ENCODE results near the gene KRCC1.
"Not testable (repeated sequence)": the region's sequence is repeated elsewhere in the genome, so short reads cannot be mapped to it uniquely, and the experiment has no call there.

The KRCC1 gene

DNA sequence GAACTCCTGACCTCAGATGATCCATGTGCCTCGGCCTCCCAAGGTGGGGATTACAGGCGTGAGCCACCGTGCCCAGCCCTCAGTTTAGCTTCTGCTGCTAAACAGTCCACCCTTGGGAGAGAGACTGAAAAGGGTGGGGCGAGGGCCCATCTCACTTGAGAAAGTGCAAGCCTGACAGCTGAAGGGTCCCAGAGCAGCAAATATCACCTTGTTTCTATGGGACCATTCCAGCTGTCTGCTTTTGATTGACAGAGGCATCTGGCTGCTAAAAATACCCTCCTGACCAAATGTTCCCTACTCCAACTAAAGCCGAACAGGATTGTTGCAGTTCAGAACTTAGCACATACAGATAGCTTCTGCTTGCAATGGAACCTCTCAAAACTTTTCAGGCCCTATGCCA, 11.6 kb upstream of the KRCC1 start:
- Histone ChIP-seq H3K9ac (ENCODE audit: low read depth, low read length) (no peak overlapping the region), H3K36me3 (ENCODE audit: insufficient read depth, low read length) (no peaks in the 10 kb centered on the region), H3K4me1 (ENCODE audit: insufficient read depth, low read length) (peaks cover 12% of the 10 kb centered on the region), H3K9me3 (ENCODE audit: control insufficient read depth, insufficient read depth, low read length) (no peaks in the 10 kb centered on the region)

DNA sequence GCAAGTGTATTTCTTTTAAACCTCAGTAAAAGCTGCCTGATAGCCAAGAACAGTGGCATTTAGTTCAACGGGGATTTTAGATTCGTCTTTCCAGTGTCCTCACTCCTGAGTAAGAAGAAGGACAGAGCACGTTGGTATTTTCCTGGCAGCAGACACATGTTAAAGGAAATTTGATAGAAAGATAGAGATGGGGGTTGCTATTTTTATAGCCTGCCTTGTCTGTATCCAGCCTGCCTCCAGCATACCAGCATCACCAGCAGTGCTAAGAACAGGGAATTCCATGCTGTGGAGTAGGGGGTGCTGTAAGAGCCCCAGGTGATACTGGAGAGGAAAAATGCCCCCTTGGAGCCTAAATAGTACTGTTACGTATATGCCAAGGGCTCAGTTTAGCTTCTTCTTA, 11.0 kb upstream of the KRCC1 start:
- Histone ChIP-seq H3K4me1 (ENCODE audit: insufficient read depth, low read length) (peaks cover 12% of the 10 kb centered on the region), H3K9ac (ENCODE audit: low read depth, low read length) (no peak overlapping the region), H3K36me3 (ENCODE audit: insufficient read depth, low read length) (no peaks in the 10 kb centered on the region), H3K9me3 (ENCODE audit: control insufficient read depth, insufficient read depth, low read length) (no peaks in the 10 kb centered on the region)

DNA sequence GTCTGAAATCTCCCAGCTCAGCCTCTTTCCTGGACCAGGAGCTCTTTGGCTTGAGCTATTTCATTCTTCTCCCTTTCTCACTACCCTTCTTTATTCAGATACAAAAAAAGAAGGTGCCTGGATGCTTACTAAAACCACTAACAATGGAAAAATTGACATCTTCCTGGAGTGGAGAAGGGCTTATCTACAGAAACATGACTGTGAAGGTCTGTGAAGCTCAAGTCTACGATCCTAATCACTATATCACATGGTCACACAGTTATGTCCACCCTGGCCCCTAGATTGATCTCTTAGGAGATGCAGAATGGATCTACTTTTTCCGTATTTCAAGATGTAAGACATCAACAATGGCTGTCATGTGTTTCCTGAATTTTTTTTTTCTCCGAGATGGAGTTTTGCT, 5.7 kb upstream of the KRCC1 start:
- Histone ChIP-seq H3K9me3 (ENCODE audit: control insufficient read depth, insufficient read depth, low read length) (no peaks in the 10 kb centered on the region), H3K4me1 (ENCODE audit: insufficient read depth, low read length) (peaks cover 4% of the 10 kb centered on the region), H3K36me3 (ENCODE audit: insufficient read depth, low read length) (no peaks in the 10 kb centered on the region), H3K9ac (ENCODE audit: low read depth, low read length) (no peak overlapping the region)

DNA sequence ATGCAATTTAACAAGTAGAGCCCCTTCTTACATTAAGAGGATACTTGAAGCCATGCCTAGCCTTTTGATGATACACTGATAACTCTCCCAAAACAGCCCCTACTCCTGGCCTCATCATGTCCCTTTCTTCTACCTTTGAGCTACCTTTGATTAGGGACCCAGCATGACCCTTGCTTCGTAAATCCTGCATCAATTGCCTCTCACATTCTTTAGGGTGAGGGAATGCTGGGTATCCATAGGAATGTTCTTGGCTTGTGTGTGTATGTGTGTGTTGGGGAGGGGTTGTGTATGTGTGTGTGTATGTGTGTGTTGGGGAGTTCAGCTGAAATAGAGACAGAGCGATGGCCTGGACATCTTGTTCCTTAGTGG, 5.3 kb upstream of the KRCC1 start:
- Histone ChIP-seq H3K4me1 (ENCODE audit: insufficient read depth, low read length) (peaks cover 2% of the 10 kb centered on the region), H3K36me3 (ENCODE audit: insufficient read depth, low read length) (no peaks in the 10 kb centered on the region), H3K9ac (ENCODE audit: low read depth, low read length) (no peak overlapping the region), H3K9me3 (ENCODE audit: control insufficient read depth, insufficient read depth, low read length) (no peaks in the 10 kb centered on the region)

DNA sequence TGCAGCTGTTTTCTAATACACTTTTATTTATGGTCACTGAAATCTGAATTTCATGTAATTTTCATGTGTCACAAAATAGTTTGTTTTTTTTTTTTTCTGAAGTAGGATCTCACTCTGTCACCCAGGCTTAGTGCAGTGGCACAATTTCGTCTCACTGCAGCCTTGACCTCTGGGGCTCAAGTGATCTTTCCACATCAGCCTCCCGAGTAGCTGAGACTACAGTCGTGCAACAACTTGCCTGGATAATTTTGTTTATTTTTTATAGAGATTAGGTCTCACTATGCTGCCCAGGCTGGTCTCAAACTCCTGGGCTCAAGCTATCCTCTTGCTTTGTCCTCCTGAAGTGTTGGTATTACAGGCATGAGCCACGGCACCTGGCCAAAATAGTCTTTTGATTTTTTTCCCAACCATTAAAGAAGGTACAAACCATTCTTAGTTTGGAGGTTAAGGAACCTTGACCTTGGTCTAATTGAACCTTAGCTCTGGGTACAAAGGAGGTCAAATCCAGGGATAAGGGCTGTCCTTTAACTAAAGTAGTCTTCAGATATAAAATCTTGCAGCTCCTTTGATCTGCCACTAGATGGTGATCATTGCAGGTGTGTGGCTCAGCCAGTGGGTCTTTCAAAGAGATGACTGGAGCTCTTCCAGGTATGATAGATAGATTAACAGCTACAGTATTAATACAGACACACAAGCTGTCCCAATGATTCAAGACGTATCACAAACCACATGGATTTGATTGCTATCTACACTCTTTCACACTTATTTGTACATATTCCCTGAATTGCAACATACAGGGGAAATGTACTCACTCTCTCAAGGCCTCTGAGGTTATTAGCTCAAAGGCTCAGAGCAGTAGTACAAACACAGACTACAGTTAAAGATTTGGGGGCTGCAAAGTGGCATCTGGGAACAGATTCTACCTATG, 4.7 kb upstream of the KRCC1 start:
- Histone ChIP-seq H3K4me1 (ENCODE audit: insufficient read depth, low read length) (no peaks in the 10 kb centered on the region; the same call in 1 of the 2 replicates), H3K9me3 (ENCODE audit: control insufficient read depth, insufficient read depth, low read length) (no peaks in the 10 kb centered on the region), H3K36me3 (ENCODE audit: insufficient read depth, low read length) (no peaks in the 10 kb centered on the region), H3K9ac (ENCODE audit: low read depth, low read length) (no peak overlapping the region)

DNA sequence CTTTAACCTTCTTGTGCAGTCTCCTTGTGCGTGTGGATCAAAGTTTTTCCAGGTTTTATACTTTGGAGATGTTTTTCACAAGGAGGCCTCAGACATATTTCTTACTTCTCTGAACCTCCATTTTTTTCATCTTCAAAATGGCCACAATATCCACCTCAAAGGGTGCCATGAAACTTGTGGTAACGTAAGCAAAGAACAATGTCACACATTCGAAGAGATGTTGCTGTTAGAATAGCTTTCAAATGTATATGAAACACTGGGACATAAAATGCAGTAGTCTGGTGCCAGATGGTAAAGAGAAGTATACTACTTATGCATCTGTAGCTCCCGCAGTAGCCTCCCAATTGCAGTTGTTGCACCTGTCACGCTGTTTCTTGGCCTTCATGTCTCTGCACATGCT, 2.6 kb upstream of the KRCC1 start:
- H3K4me1 ChIP-seq (ENCODE audit: insufficient read depth, low read length) = peaks cover 6% of the 10 kb centered on the region; the same call in 1 of the 2 replicates

DNA sequence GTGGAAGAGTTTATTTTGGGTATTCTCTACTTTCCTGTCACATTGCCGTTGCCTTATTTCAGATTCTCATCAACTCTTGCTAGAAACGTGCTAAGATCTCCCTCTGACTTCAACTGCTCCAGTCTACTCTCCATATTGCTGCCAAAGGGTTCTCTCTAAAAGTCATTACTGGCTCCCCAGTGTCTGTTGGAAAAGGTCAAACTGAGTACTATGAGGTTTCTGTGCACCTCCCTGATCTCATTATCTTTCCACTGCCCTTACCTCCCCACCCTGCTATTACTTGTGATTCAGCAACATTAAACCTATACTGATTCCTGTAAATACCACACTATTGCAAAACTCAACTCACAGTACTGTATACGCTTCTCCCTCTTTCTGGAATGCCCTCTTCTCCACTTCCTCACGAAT, 1.9 kb upstream of the KRCC1 start:
- Histone ChIP-seq H3K4me1 (ENCODE audit: insufficient read depth, low read length) (peaks cover 6% of the 10 kb centered on the region; the same call in 1 of the 2 replicates), H3K9ac (ENCODE audit: low read depth, low read length) (no peak overlapping the region), H3K9me3 (ENCODE audit: control insufficient read depth, insufficient read depth, low read length) (no peaks in the 10 kb centered on the region), H3K36me3 (ENCODE audit: insufficient read depth, low read length) (no peaks in the 10 kb centered on the region)

More for the DNA sequence above, 2.6 kb upstream of the KRCC1 start:
- Histone ChIP-seq H3K9me3 (ENCODE audit: control insufficient read depth, insufficient read depth, low read length) (no peaks in the 10 kb centered on the region), H3K36me3 (ENCODE audit: insufficient read depth, low read length) (no peaks in the 10 kb centered on the region), H3K9ac (ENCODE audit: low read depth, low read length) (no peak overlapping the region)

DNA sequence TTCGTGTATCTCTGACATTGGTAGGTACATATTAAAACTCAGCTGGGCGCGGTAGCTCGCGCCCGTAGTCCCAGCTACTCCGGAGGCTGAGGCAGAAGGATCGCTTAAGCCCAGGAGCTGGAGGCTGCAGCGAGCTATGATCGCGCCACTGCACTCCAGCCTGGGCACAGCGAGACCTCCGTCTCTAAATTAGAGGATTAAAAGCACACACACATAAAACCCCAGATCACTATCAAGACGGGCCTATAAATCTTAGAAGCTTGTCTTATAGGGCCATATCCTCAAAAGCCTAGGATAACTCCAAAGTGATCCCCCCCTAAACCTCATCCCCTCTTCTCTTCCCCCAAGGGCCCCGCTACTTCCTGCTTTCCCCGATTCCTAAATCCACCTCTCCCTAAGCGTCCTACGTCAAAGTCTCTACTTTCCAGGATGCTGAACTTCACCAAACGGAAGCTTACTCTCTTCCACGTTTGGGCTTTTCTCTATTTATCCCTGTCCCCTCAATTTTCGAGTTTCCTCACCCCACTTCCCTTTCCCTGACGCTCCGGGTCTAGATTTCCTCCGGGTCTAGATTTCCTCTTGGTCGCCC, 707 bp downstream of the KRCC1 start:
- Histone ChIP-seq H3K9me3 (ENCODE audit: control insufficient read depth, insufficient read depth, low read length) (no peaks in the 10 kb centered on the region), H3K4me1 (ENCODE audit: insufficient read depth, low read length) (peaks cover 6% of the 10 kb centered on the region; the same call in 1 of the 2 replicates), H3K9ac (ENCODE audit: low read depth, low read length) (peak overlapping the region; percentile 96), H3K36me3 (ENCODE audit: insufficient read depth, low read length) (no peaks in the 10 kb centered on the region)

DNA sequence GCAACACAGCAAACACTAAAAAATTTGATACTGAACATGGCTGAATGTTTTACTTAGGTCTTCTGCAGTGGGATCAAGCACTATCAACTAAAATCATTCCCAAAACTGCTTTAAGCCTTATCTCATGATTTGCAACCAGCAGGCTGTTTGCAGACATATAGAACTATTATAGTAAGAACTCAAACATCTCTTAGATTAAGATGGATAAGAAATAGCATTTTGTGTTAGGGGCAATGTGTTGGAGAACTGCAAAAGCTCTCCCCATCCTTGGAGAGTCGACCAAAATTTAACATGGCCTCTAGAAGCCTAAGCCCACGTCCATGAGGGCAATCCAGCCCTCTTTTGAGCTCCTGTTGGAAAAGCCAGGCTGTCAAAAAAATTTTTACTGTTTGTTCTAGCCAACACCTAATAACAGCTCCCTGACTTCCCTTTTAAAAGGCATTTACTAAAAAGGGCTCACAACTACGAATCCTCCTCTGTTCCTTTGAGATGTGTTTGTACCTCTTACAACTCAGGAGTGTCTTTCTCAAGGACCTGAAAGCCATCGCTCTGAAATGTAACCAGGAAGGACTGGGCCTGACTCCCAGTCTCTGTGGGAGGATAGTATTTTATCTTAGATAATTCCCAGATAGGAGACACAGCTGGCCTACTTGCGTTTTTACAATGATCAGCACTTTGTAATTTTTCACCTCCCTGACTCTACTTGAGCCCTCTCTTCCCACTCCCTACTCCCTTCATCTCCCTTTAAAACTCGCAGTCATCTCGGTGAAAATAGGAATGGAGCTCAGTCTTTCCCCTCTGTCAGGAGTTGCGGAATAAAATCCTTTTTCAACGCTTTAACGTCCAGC, 1.4 kb downstream of the KRCC1 start:
- Histone ChIP-seq H3K9ac (ENCODE audit: low read depth, low read length) (peak overlapping the region; percentile 96), H3K36me3 (ENCODE audit: insufficient read depth, low read length) (no peaks in the 10 kb centered on the region), H3K4me1 (ENCODE audit: insufficient read depth, low read length) (peaks cover 6% of the 10 kb centered on the region; the same call in 1 of the 2 replicates), H3K9me3 (ENCODE audit: control insufficient read depth, insufficient read depth, low read length) (no peaks in the 10 kb centered on the region)

DNA sequence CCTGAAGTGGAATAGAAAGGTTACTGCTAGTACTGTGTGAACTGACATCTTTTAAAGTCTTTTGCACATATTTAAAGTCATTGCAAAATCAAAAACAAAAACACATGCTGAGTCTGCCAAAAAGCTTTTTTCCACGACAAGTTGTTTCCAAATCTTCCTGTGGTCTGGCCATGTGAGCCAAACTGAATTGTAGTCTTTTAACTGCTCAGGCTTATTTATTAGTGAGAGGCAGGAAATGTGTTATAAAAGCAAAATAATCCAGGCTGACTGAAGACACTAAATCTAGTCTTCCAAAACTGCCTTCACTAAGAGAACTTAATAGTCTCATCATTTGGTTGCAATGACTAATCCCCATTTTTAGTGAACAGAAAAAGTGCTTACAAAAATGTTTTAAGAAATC, 2.3 kb downstream of the KRCC1 start:
- Histone ChIP-seq H3K9ac (ENCODE audit: low read depth, low read length) (no peak overlapping the region), H3K36me3 (ENCODE audit: insufficient read depth, low read length) (no peaks in the 10 kb centered on the region), H3K4me1 (ENCODE audit: insufficient read depth, low read length) (peaks cover 6% of the 10 kb centered on the region; the same call in 1 of the 2 replicates), H3K9me3 (ENCODE audit: control insufficient read depth, insufficient read depth, low read length) (no peaks in the 10 kb centered on the region)

DNA sequence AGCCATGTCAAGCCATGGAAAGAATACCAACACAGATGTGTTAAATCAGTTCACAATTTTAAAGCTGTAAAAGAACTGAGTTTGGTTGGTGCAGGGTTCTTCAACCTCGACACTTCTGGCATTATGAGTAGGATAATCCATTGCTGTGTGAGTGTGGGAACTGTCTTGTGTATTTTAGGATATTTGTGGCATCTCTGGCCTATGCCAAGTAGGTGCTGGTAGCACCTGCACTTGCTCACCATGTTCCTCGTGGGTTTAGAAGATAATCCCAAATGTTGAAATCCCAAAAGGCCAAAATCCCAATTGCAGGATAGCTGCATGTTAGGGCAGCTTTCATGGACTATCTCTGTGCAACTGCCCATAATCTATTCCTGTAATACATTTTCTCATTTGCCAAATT, 3.8 kb downstream of the KRCC1 start:
- H3K9ac ChIP-seq (ENCODE audit: low read depth, low read length) = no peak overlapping the region
- no peaks in the 10 kb centered on the region for H3K9me3 ChIP-seq (ENCODE audit: control insufficient read depth, insufficient read depth, low read length)
- no peaks in the 10 kb centered on the region for H3K36me3 ChIP-seq (ENCODE audit: insufficient read depth, low read length)
- H3K4me1 ChIP-seq (ENCODE audit: insufficient read depth, low read length) = peaks cover 6% of the 10 kb centered on the region; the same call in 1 of the 2 replicates

DNA sequence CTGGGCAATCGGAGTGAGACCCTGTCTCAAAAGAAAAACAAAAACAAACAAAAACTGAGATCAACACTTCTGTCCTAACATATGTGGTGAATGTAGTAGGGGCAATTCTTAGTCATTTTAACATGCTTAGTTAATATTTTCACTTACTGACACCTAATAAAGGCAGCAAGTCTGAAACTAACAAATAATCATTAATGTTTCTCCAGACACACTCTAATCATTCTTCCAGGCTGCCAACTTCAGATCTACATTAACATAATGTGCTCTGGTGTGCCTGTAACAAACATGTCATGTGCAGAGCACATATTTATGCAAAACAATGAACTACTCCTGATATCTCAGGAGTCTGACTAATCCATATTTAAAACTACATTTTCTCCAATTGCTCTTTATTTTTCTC, 6.0 kb downstream of the KRCC1 start:
- no peaks in the 10 kb centered on the region for H3K9me3 ChIP-seq (ENCODE audit: control insufficient read depth, insufficient read depth, low read length)
- H3K9ac ChIP-seq (ENCODE audit: low read depth, low read length) = no peak overlapping the region
- H3K36me3 ChIP-seq (ENCODE audit: insufficient read depth, low read length) = no peaks in the 10 kb centered on the region

DNA sequence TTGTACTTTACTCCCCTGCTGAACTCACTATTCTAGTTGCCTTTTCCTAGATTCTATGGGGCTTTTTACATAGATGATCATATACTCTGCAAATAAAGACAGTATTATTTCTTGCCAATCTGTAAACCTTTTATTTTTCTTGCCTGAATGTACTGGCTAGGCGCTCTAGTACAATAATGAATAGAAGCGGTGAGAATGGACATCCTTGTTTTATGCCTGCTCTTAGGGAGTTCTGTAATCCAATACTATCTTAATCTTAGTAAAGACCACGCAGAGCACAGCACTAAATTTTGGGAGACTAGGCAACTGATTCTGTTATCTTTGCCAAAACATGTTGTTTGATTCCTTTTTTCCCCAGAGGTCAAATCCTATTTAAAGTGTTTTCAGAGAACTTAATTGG, 7.0 kb downstream of the KRCC1 start:
- Histone ChIP-seq H3K4me1 (ENCODE audit: insufficient read depth, low read length) (no peaks in the 10 kb centered on the region), H3K9ac (ENCODE audit: low read depth, low read length) (no peak overlapping the region), H3K36me3 (ENCODE audit: insufficient read depth, low read length) (no peaks in the 10 kb centered on the region), H3K9me3 (ENCODE audit: control insufficient read depth, insufficient read depth, low read length) (no peaks in the 10 kb centered on the region)

More for the DNA sequence above, 6.0 kb downstream of the KRCC1 start:
- H3K4me1 ChIP-seq (ENCODE audit: insufficient read depth, low read length) = peaks cover 6% of the 10 kb centered on the region; the same call in 1 of the 2 replicates

DNA sequence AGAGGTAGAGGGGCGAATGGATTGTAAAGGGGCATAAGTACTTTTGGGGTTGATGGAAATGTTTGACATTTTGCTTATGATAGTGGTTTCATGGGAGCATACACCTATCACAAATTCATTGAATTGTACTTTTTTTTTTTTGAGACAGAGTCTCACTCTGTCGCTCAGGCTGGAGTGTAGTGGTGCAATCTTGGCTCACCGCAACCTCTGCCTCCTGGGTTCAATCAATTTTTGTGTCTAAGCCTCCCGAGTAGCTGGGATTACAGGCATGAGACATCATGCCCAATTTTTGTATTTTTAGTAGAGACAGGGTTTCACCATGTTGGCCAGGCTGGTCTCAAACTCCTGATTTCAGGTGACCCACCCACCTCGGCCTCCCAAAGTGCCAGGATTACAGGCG, 10.0 kb downstream of the KRCC1 start:
- H3K4me1 ChIP-seq (ENCODE audit: insufficient read depth, low read length); H3K9ac ChIP-seq (ENCODE audit: low read depth, low read length); H3K9me3 ChIP-seq (ENCODE audit: control insufficient read depth, insufficient read depth, low read length); H3K36me3 ChIP-seq (ENCODE audit: insufficient read depth, low read length): not testable (repeated sequence)

Measured in ES-I3 (cell line).